ENCODE results near the gene GBA3. TPM values are rescaled to one million over a fixed set of nuclear protein-coding genes. Genes with fewer than 3 reads are reported as not detected.

Gene GBA3
- total RNA-seq, 1 experiment from 2014 or later: 0.09 TPM

DNA sequence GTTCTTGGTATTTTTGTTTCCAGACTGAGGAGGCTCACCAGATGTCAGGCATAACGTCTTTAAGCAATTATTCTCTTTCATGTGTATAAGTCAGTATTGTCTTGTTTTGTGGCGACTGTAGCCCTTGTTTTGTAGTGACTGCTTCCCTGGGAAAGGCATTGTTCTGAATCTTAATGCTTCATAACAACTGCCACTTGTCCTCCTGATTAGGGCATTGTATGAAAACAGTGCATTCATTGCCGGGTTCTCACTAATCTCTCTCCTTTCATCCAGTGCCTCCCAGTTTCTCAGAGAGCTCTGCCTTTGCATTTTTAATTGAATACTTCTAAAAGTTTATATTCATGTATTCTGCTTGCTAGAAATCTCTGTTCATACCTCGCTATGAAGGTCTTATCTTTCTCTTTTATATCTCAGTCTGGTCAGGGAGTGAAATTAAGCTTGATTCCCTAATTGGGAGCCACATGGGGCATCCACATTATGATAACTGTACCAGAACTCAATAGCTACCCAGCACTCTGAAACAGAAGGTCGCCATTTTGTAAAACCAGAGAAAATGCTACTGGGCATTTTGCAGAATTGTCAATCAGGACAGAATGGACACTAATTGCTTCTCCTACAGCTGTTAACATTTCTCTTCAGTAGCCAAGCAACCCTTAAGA is 149.8 kb downstream of the GBA3 start (continued):
- TF ChIP-seq, protein P1, sequence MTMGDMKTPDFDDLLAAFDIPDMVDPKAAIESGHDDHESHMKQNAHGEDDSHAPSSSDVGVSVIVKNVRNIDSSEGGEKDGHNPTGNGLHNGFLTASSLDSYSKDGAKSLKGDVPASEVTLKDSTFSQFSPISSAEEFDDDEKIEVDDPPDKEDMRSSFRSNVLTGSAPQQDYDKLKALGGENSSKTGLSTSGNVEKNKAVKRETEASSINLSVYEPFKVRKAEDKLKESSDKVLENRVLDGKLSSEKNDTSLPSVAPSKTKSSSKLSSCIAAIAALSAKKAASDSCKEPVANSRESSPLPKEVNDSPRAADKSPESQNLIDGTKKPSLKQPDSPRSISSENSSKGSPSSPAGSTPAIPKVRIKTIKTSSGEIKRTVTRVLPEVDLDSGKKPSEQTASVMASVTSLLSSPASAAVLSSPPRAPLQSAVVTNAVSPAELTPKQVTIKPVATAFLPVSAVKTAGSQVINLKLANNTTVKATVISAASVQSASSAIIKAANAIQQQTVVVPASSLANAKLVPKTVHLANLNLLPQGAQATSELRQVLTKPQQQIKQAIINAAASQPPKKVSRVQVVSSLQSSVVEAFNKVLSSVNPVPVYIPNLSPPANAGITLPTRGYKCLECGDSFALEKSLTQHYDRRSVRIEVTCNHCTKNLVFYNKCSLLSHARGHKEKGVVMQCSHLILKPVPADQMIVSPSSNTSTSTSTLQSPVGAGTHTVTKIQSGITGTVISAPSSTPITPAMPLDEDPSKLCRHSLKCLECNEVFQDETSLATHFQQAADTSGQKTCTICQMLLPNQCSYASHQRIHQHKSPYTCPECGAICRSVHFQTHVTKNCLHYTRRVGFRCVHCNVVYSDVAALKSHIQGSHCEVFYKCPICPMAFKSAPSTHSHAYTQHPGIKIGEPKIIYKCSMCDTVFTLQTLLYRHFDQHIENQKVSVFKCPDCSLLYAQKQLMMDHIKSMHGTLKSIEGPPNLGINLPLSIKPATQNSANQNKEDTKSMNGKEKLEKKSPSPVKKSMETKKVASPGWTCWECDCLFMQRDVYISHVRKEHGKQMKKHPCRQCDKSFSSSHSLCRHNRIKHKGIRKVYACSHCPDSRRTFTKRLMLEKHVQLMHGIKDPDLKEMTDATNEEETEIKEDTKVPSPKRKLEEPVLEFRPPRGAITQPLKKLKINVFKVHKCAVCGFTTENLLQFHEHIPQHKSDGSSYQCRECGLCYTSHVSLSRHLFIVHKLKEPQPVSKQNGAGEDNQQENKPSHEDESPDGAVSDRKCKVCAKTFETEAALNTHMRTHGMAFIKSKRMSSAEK (CRISPR knock-in tag; IDR thresholded peaks at IDR 0.05; ENCODE audit: borderline replicate concordance): no peak
- TF ChIP-seq, protein P2, sequence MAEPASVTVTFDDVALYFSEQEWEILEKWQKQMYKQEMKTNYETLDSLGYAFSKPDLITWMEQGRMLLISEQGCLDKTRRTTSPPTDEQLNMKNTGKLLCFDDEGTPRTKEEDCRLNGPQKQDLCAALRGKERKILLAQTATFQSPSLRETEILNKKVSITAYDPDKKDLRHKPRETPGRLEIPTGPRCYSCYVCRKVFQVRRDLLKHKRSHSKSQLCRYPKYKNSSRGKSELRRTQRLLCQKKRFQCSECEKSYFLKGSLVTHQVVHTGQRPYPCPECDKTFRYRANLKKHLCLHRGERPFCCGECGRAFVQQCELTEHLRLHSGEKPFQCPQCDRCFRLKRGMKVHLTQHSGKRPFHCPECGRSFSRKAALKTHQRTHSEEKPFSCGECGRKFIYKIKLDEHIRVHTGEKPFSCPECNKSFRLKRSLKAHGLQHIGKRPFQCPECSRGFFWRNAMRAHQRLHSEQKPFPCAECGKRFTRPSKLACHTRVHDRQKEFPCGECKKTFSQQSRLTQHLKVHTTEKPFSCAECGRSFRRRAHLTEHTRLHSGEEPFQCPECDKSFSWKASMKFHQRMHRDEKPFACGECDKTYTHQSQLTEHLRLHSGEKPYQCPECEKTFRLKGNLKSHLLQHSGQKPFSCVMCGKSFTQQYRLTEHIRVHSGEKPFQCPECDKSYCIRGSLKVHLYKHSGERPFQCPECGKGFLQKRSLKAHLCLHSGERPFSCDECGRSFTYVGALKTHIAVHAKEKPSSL (CRISPR knock-in tag; conservative IDR thresholded peaks at IDR 0.05): no peak
- TF ChIP-seq SMAD3 (CRISPR knock-in tag; IDR thresholded peaks at IDR 0.05; ENCODE audit: borderline replicate concordance): no peak
- TF ChIP-seq ZNF317 (CRISPR knock-in tag; IDR thresholded peaks at IDR 0.05; ENCODE audit: borderline replicate concordance, low read depth): no peak
- no peak for TF ChIP-seq NFYB (CRISPR knock-in tag; conservative IDR thresholded peaks at IDR 0.05; ENCODE audit: low read depth)

DNA sequence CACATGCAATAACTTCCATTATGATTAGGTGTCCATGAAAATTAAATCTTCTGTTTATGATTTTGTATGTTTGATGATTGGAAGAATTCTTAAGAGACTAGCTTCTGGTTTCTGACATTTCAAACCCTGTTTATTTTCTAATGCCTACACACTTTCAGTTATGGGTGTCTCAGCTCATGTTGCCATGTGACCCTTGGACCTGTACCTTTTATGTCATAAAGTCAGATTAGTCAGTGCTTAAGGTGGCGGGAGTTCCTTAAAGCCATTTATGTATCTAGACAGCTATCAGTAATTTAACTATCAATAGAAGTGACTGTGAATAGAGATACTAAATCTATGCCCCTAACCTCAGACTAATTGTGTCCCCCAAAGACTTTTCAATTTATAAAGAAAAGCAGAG is 155.6 kb downstream of the GBA3 start:
- ChIA-PET CTCF (no interaction called here), POLR2A (no interaction called here)
- ATAC-seq (no peak), DNase-seq (ENCODE audit: low spot score) (no peak)
- Mint-ChIP-seq H3K4me3 (no peak overlapping the region), H3K9me3 (no peaks in the 10 kb centered on the region; the same call in 1 of the 2 replicates), H3K4me1 (peaks cover 11% of the 10 kb centered on the region), H3K36me3 (no peaks in the 10 kb centered on the region), H3K27ac (no peak overlapping the region), H3K27me3 (ENCODE audit: low read depth) (no peaks in the 10 kb centered on the region)
- TF ChIP-seq, protein P3, sequence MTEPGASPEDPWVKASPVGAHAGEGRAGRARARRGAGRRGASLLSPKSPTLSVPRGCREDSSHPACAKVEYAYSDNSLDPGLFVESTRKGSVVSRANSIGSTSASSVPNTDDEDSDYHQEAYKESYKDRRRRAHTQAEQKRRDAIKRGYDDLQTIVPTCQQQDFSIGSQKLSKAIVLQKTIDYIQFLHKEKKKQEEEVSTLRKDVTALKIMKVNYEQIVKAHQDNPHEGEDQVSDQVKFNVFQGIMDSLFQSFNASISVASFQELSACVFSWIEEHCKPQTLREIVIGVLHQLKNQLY (CRISPR knock-in tag; IDR thresholded peaks at IDR 0.05): no peak
- no peak for TF ChIP-seq ZNF232 (CRISPR knock-in tag; IDR thresholded peaks at IDR 0.05)
- TF ChIP-seq, protein P4, sequence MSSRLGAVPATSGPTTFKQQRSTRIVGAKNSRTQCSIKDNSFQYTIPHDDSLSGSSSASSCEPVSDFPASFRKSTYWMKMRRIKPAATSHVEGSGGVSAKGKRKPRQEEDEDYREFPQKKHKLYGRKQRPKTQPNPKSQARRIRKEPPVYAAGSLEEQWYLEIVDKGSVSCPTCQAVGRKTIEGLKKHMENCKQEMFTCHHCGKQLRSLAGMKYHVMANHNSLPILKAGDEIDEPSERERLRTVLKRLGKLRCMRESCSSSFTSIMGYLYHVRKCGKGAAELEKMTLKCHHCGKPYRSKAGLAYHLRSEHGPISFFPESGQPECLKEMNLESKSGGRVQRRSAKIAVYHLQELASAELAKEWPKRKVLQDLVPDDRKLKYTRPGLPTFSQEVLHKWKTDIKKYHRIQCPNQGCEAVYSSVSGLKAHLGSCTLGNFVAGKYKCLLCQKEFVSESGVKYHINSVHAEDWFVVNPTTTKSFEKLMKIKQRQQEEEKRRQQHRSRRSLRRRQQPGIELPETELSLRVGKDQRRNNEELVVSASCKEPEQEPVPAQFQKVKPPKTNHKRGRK (CRISPR knock-in tag; IDR thresholded peaks at IDR 0.05; ENCODE audit: borderline replicate concordance): no peak

DNA sequence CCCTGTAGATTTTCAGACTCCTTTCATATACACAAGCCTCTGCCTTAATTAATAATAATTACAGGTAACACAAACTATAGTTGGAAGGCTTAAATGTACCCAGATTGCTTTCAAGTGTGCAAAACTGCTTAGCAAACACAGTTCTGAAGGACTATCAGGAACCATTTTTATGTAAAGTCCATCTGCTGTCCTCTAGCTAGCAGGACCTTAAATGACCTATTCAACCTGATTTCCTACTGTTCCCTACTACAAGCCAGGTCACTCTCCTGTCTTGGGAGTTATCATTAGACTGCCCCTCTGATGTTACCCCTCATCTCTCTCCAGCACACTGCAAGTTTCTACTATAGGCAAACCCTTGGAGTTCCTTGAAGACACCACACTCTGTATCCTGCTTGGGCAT is 157.3 kb downstream of the GBA3 start:
- H3K4me1 Mint-ChIP-seq: peaks cover 11% of the 10 kb centered on the region
- ATAC-seq (peak; percentile 39; the same call in 1 of the 2 replicates), DNase-seq (ENCODE audit: low spot score) (no peak)
- ChIA-PET POLR2A (no interaction called here), CTCF (interaction anchor here (0.9 kb wide), 1 partner anchor 48 kb away, joined by 3 read pairs; no protein-coding TSS in a partner anchor)
- H3K27me3 Mint-ChIP-seq (ENCODE audit: low read depth): no peaks in the 10 kb centered on the region
- H3K36me3 Mint-ChIP-seq: no peaks in the 10 kb centered on the region
- H3K4me3 Mint-ChIP-seq: no peak overlapping the region
- no peaks in the 10 kb centered on the region; the same call in 1 of the 2 replicates for H3K9me3 Mint-ChIP-seq
- no peak overlapping the region for H3K27ac Mint-ChIP-seq
- TF ChIP-seq, protein P5, sequence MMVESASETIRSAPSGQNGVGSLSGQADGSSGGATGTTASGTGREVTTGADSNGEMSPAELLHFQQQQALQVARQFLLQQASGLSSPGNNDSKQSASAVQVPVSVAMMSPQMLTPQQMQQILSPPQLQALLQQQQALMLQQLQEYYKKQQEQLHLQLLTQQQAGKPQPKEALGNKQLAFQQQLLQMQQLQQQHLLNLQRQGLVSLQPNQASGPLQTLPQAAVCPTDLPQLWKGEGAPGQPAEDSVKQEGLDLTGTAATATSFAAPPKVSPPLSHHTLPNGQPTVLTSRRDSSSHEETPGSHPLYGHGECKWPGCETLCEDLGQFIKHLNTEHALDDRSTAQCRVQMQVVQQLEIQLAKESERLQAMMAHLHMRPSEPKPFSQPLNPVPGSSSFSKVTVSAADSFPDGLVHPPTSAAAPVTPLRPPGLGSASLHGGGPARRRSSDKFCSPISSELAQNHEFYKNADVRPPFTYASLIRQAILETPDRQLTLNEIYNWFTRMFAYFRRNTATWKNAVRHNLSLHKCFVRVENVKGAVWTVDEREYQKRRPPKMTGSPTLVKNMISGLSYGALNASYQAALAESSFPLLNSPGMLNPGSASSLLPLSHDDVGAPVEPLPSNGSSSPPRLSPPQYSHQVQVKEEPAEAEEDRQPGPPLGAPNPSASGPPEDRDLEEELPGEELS (CRISPR knock-in tag; IDR thresholded peaks at IDR 0.05): no peak
- TF ChIP-seq, protein P6, sequence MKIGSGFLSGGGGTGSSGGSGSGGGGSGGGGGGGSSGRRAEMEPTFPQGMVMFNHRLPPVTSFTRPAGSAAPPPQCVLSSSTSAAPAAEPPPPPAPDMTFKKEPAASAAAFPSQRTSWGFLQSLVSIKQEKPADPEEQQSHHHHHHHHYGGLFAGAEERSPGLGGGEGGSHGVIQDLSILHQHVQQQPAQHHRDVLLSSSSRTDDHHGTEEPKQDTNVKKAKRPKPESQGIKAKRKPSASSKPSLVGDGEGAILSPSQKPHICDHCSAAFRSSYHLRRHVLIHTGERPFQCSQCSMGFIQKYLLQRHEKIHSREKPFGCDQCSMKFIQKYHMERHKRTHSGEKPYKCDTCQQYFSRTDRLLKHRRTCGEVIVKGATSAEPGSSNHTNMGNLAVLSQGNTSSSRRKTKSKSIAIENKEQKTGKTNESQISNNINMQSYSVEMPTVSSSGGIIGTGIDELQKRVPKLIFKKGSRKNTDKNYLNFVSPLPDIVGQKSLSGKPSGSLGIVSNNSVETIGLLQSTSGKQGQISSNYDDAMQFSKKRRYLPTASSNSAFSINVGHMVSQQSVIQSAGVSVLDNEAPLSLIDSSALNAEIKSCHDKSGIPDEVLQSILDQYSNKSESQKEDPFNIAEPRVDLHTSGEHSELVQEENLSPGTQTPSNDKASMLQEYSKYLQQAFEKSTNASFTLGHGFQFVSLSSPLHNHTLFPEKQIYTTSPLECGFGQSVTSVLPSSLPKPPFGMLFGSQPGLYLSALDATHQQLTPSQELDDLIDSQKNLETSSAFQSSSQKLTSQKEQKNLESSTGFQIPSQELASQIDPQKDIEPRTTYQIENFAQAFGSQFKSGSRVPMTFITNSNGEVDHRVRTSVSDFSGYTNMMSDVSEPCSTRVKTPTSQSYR (CRISPR knock-in tag; IDR thresholded peaks at IDR 0.05): no peak
- TF ChIP-seq CREM (CRISPR knock-in tag; IDR thresholded peaks at IDR 0.05): no peak
- no peak for TF ChIP-seq JUN (CRISPR knock-in tag; IDR thresholded peaks at IDR 0.05)
- TF ChIP-seq ATF1 (CRISPR knock-in tag; IDR thresholded peaks at IDR 0.05): no peak
- TF ChIP-seq, protein P2 (CRISPR knock-in tag; conservative IDR thresholded peaks at IDR 0.05): no peak
- TF ChIP-seq ZNF219 (CRISPR knock-in tag; IDR thresholded peaks at IDR 0.05; ENCODE audit: borderline replicate concordance): no peak

All from WTC11 (cell line).